Right ventricle myocardium superior (tissue), 1 donor: ENCODE results near the gene RBAK. TPM values are rescaled to one million over a fixed set of nuclear protein-coding genes. Genes with fewer than 3 reads are reported as not detected.
"Not testable (repeated sequence)": the region's sequence is repeated elsewhere in the genome, so short reads cannot be mapped to it uniquely, and the experiment has no call there.

Source experiments
- ATAC-seq: fragments of 200-7000 bp; cut with Tn5 transposase; one replicate; pipeline ENCODE4 v1.9.1; 2020; ENCODE audit warnings: mild to moderate bottlenecking; ENCODE audit not compliant: poor library complexity
- DNase-seq: peaks from one replicate; pipeline ENCODE4 v3.0.0-alpha.2; 2020
- intact Hi-C: fragments of 100-400 bp; cut with DNase I; formaldehyde crosslinking; loops from one replicate; pipeline ENCODE4 v1.11.2; 2022
- total RNA-seq: library from RNA; stranded (reverse); fragmentation: NEBNext Ultra II Directional; extraction: Animal tissue kit (Norgen Biotek cat#: 25700); gene quantifications from one replicate; pipeline ENCODE4 v1.2.1, GENCODE V29; 2021
- donor health status: DM: no; HTN: yes; CAD: no; lungs with severe emphysema.

The RBAK gene
- total RNA-seq, 1 donor from 2014 or later = 7.0 TPM

DNA sequence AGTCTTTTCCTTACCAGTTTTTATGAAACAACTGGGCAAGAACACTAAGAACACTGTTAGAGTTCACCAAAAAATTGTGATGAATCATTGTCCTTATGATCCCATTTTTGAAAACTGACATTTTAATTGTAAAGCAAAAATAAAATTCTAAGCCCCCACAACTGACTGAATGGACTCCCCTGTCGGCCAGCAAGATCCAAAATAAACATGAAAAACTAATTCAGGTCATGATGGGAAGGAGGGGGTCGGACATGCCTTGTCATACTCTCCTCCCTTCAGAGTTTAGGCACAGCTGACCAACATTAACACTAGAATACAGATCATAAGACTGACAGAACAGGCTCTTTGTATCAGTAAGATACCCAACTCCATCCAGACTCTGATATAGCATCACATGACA, 2.0 kb upstream of the RBAK start:
- no peak for ATAC-seq
- intact Hi-C loops = no loop called here
- DNase-seq = no peak

DNA sequence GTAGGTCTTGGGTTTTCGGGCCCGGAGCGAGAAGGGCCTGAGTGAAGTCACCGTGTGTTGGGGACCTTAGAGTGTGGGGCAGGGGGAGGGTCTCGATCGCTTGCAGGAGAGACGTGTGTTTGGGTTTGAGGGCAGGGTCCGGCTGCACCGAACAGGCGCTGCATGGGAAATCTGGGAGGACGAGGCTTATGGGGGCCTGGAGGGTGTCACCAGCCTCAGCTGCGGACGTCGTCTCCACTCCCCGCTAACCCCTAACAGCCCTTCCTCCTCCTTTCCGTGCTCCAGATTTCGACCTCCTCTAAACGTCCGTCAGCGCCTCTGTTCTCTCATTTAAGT, 705 bp downstream of the RBAK start:
- intact Hi-C loops, ATAC-seq, DNase-seq: not testable (repeated sequence)

DNA sequence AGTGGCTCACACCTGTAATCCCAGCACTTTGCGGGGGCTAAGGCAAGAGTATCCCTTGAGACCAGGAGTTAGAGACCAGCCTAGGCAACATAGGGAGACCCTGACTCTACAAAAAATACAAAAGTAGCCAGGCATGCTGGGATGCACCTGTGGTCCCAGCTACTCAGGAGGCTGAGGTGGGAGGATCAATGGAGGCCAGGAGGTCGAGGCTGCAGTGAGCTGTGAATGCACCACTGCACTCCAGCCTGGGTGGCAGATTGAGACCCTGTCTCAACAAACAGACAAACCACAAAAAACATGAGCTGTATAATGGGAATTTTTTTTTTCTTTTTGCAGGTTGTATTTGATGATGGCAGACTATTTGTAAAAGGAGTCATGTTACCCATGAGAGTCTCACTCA, 1.5 kb downstream of the RBAK start:
- intact Hi-C loops, ATAC-seq: not testable (repeated sequence)

DNA sequence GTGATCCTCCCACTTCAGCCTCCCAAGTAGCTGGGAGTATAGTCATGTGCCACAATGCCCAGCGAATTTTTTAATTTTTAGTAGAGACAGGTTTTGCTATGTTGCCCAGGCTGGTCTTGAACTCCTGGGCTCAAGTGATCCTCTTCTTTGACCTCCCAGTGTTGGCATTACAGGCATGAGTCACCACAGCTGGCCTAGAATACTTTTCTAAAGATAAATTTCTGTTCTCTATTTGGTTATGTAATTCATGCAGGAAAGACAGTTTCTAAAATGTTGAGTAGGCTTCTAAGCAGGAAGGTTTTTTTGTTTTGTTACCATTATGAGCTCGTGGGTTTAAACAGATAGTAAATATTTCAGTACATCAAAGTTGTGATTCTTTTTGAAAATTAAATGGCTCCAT, 5.0 kb downstream of the RBAK start:
- DNase-seq = no peak
- ATAC-seq = no peak
- intact Hi-C loops = no loop called here

More for the DNA sequence above, 1.5 kb downstream of the RBAK start:
- DNase-seq = not testable (repeated sequence)

DNA sequence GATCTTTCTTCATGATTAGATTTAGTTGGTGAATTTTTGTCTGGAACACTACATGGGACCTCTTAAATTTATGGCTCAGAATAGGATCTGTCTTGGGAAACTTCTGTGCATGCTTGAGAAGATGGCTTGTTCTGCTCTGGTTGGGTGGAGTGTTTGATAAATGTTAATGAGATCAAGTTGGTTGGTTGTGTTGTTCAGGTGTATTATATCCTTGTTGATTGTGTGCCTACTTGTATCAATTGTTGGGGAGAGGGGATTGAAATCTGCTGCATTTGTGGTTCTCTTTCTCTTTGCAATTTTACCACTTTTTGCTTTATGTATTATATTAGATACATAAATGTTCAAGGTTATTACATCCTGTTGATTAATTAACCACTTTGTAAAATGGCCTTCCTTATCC, 6.1 kb downstream of the RBAK start:
- ATAC-seq, DNase-seq: not testable (repeated sequence)

DNA sequence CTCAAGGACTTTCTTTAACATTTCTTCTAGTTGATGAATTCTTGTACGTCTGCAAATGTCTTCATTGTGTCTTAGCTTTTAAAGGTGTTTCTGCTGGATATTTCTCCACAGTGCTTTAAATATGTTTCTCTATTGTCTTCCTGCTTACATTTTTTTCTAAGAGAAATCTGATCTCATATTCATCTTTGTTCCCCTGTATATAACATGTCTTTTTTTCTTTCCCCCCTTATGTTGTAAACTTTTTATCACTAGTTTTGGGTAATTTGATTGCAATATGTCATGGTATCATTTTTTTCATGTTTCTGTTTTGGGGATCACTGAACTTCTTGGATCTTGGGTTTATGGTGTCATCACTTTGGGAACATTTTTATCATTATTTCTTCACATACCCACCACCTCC, 7.5 kb downstream of the RBAK start:
- no peak for DNase-seq
- intact Hi-C loops = no loop called here
- no peak for ATAC-seq

More for the DNA sequence above, 6.1 kb downstream of the RBAK start:
- intact Hi-C loops = not testable (repeated sequence)

DNA sequence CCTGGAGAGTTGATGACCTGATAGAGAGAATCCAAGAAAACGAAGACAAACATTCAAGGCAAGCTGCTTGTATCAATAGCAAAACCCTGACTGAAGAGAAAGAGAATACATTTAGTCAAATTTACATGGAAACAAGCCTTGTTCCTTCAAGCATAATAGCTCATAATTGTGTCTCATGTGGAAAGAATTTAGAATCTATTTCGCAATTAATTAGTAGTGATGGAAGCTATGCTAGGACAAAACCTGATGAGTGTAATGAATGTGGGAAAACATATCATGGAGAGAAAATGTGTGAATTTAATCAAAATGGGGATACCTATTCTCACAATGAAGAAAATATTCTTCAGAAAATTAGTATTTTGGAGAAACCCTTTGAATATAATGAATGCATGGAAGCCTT, 18.0 kb downstream of the RBAK start:
- ATAC-seq (no peak), DNase-seq (no peak)
- intact Hi-C loops = no loop called here

DNA sequence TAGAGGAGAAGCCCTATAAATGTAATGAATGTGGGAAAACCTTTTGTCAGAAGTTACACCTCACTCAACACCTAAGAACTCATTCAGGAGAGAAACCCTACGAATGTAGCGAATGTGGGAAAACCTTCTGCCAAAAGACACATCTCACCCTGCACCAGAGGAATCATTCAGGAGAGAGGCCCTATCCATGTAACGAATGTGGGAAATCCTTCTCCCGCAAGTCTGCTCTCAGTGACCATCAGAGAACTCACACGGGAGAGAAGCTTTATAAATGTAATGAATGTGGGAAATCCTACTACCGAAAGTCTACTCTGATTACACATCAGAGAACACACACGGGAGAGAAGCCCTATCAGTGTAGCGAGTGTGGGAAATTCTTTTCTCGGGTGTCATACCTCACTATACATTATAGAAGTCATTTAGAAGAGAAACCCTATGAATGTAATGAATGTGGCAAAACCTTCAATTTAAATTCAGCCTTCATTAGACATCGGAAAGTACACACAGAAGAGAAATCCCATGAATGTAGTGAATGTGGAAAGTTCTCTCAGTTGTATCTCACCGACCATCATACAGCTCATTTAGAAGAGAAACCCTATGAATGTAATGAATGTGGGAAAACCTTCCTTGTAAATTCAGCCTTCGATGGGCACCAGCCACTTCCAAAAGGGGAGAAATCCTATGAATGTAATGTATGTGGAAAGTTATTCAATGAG, 18.9 kb downstream of the RBAK start:
- ATAC-seq = no peak
- DNase-seq = no peak
- intact Hi-C loops = no loop called here

DNA sequence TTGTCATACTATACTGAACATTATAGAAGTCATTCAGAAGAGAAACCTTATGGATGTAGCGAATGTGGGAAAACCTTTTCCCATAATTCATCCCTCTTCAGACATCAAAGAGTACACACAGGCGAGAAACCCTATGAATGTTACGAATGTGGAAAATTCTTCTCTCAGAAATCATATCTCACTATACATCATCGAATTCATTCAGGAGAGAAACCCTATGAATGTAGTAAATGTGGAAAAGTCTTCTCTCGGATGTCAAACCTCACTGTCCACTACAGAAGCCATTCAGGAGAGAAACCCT, 19.4 kb downstream of the RBAK start:
- intact Hi-C loops = no loop called here
- DNase-seq (no peak), ATAC-seq (no peak)

DNA sequence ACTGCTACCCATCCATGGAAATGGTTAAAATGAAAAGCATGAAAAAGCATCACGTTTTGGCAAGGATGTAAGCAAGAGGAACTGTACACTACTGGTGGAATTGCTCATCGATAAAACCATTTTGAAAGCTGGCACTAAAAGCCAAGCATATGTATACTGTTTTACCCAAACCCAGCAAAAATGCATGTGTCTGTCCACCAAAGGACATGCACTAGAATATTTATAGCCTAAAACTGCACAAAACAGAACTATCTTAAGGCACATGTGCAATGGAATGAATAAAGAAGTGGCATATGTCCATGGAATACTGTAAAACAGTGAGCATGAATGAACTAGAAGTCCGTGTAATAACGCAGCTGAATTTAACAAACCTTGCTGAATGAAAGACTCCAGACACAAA, 22.9 kb downstream of the RBAK start:
- intact Hi-C loops = no loop called here
- ATAC-seq = no peak
- no peak for DNase-seq

DNA sequence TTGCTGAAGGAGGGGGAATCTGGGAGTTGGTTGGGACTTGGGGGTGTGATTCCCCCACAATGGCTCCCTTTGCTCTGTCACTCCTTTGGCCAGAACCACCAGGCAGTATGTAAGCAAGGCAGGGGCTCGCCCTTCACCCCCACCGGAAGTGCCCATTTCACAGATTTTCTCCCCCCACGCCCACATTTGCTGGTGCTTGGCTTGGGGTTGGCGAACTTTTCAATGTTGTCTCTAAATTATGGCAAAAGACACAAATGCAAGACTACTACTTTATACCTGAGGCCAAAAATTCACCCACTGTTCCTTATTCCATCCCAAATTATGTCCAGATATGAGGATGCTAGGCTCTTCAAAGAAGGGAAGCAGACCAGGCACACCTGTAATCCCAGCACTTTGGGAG, 24.5 kb downstream of the RBAK start:
- DNase-seq (no peak), ATAC-seq (no peak)
- intact Hi-C loops = no loop called here

DNA sequence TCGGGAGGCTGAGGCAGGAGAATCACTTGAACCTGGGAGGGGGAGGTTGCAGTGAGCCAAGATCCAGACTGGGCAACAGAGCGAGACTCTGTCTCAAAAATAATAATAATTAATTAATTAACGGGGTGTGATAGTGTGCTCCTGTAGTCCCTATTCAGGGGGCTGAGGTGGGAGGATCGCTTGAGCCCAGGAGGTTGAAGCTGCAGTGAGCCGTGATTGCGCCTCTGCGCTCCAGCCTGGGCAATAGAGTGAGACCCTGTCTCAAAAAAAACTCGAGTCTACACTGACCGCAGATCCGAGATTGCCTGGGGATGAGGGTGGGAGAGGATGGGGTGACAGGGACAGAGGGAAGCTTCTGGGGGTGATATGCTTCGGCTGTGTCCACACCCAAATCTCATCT, 29.5 kb downstream of the RBAK start:
- DNase-seq, ATAC-seq, intact Hi-C loops: not testable (repeated sequence)

DNA sequence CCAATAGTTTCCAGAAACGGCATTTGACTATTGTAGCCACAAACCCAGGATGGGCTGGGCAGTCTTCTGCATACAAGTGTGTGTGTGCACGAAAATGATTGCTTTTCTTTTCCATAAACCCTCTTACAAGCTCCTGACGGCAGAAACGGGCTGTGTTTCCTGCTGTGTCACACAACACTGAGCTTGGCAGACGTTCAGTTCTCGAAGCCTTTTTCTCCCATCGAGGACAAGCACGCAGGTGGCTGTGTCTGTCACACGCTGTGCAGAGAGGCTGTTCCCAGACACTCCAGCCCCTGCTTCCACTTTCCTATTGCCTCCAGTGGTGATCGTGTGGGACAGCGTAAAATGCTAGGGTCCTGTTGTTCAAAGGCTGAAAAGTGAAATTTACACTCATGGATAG, 32.1 kb downstream of the RBAK start:
- intact Hi-C loops = no loop called here
- ATAC-seq = no peak
- no peak for DNase-seq

DNA sequence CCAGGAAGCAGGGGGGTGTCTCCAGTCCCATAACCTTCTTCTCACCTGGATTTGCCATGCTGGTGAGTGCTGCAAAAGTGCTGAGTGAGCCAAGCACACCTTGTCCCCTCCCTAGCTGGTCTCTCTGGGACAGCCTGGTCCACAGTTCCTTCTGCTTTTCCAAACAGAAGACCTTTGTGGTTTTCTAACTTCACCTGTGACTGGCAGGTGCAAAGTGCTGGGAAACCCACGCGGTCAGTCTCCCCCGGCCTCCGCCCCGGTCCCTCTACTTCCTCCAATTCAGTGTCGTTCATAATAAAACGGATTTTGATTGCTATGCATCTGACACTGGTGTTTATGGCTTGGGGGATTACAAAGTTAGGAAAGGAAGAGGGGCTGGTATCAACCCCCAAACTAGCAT, 37.1 kb downstream of the RBAK start:
- ATAC-seq (no peak), DNase-seq (no peak)
- intact Hi-C loops = loop anchor here (10.0 kb wide), 1 partner anchor 478 kb away; no protein-coding TSS in a partner anchor

DNA sequence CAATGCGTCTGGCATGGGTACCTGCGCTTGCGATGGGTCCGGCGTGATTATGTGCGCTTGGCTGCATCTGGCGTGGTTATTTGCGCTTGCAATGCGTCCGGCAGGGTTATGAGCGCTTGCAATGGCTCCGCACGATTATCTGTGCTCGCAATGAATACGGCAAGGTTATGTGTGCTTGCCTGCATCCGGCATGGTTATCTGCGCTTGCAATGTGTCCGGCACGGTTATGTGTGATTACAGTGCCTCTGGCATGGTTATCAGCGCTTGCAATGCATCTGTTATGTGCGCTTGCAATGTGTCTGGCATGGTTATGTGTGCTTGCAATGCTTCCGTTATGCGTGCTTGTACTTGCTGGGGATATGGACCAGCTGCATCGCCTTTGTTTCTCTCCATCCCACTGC, 37.7 kb downstream of the RBAK start:
- DNase-seq = no peak
- ATAC-seq = no peak
- intact Hi-C loops = loop anchor here (10.0 kb wide), 1 partner anchor 479 kb away; no protein-coding TSS in a partner anchor

DNA sequence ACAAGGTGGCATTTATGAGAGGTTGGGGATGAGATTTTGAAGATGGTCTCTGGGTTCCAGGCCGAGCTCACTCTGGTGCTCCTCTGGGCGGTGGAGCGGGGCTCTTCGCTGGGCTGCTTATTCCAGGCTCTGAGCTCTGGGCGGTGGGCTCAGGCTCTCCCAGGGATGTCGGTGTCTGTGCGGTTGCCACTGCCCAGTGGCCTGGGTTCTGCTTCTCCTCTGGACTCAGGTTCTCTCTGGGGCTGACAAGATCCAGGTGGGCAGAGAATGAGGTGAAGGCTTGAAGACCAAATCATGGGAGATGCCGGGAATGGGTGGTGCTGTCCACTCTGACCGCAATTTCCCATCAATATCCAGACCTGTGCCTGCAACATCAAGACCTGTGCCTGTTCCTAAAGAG, 40.6 kb downstream of the RBAK start:
- intact Hi-C loops = loop anchor here (5.0 to 10.0 kb wide), 2 partner anchors 289 to 481 kb away; no protein-coding TSS in a partner anchor
- DNase-seq (no peak), ATAC-seq (no peak)

DNA sequence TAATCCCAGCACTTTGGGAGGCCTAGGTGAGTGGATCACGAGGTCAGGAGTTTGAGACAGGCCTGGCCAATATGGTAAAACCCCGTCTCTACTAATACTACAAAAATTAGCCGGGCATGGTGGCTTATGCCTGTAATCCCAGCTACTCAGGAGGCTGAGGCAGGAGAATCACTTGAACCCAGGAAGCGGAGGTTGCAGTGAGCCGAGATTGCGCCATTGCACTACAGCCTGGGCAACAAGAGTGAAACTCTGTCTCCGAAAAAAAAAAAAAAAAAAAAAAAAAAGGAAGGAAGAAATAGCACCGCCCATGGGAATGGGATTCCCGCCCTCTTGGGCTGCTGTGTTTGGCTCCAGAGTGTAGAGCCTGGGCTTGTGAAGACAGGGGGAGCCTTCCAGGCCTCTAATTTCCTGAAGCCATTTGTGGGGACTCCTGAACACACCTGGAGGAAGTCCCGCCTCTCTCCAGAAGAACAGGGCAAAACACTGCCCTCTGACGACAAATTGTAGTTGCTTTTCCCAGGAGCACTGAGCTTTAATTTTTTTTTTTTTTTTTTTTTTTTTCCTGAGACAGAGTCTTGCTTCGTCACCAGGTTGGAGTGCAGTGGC, 42.7 kb downstream of the RBAK start:
- DNase-seq, ATAC-seq: not testable (repeated sequence)
- intact Hi-C loops = loop anchor here (5.0 to 10.0 kb wide), 2 partner anchors 291 to 484 kb away; no protein-coding TSS in a partner anchor

DNA sequence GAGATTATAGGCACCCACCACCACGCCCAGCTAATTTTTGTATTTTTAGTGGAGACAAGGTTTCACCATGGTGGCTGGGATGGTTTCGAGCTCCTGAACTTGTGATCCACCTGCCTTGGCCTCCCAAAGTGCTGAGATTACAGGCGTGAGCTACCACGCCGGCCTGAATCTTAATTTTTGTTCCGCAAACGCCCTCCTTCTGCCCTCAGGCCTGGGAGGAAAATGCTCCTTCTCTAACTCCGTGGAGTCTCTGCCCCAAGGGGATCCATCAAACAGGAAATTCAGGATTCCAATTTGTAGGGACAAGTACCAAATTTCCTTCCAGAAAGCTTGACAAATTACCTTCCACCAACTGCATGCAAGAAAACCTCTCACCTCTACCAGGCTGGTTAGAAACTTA, 43.2 kb downstream of the RBAK start:
- no peak for DNase-seq
- ATAC-seq = no peak
- intact Hi-C loops = loop anchor here (5.0 to 10.0 kb wide), 2 partner anchors 292 to 484 kb away; no protein-coding TSS in a partner anchor

DNA sequence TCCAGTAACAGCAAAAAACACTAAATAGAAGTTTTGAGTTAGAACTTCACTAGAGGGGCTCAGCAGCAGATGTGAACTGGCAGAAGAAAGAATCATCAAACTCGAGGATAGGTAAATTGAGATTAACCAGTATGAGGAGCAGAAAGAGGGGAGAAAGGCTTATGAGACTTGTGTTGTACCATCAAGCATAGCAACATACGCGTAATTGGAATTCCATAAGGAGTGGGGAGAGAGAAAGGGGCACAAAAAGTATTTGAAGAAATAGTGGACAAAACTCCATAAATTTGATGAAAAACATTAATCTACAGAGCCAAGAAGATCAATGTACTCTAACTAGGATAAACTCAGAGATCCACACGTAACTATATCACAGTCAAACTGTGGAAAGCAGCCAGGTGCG, 48.3 kb downstream of the RBAK start:
- no peak for ATAC-seq
- intact Hi-C loops = no loop called here
- DNase-seq = no peak

DNA sequence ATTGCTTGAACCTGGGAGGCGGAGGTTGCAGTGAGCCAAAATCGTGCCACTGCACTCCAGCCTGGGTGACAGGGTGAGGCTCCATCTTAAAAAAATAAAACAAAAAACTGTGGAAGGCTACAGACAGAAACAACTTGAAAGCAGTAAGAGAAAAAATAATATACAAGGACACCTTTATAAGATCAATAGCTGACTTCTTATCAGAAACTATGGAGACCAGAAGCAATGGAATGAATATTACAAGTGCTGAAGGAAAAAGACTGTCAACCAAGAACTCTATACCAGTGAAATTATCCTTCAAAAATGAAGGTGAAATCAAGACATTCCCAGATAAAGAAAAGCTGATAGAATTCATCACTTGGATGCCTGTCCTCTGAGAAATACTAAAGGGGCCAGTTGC, 49.0 kb downstream of the RBAK start:
- intact Hi-C loops = no loop called here
- no peak for DNase-seq

DNA sequence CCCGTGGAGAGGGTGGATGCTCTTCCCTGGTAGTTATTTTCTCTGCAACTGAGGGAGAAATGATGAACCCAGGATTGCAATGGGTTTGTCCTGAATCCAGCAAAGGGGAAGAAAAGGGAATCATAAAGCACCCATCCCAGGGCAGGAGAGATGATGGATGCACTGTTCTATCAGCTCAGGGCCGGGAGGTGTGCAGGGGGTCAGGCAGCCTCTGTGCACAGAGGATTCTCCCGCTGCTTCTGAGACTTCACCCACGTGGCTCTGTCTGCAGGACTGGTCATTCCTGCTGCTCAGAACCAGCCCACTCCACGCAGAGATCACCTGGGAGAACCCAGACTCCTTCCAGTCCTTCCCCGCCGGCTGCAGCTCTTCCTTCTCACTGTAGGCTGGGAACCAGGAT, 70.7 kb downstream of the RBAK start:
- intact Hi-C loops = no loop called here
- no peak for ATAC-seq
- no peak for DNase-seq

More for the DNA sequence above, 49.0 kb downstream of the RBAK start:
- ATAC-seq = no peak
